GM23338 (cell line): Measurements from ENCODE around the gene IGF2BP2. TPM values are rescaled to one million over a fixed set of nuclear protein-coding genes. Genes with fewer than 3 reads are reported as not detected.

Source experiments
- ATAC-seq: fragments of 200-7000 bp; cut with Tn5 transposase; 3 replicates; pipeline ENCODE4 v1.9.1; 2020
- DNase-seq: peaks from one replicate; pipeline ENCODE4 v3.0.0-alpha.2; 2015; ENCODE audit warnings: low spot score
- H2AFZ ChIP-seq: fragments of 200-600 bp; sonication (generic); 2 replicates; pipeline ENCODE4 v1.8.0; 2016; ENCODE audit warnings: antibody characterized with exemption, mild to moderate bottlenecking, moderate library complexity
- H3F3A ChIP-seq: fragments of 200-600 bp; sonication (generic); replicated peaks from 2 replicates; pipeline ENCODE4 v1.8.0; 2017; ENCODE audit warnings: antibody characterized with exemption, mixed run types, low read depth
- H3K27ac ChIP-seq: fragments of 200-600 bp; sonication (generic); 2 replicates; pipeline ENCODE4 v1.6.1; 2016; ENCODE audit warnings: low read depth
- H3K27me3 ChIP-seq: fragments of 200-600 bp; sonication (generic); 2 replicates; pipeline ENCODE4 v1.8.0; 2016; ENCODE audit warnings: mild to moderate bottlenecking, mixed run types, moderate library complexity; ENCODE audit not compliant: insufficient read depth
- H3K36me3 ChIP-seq: fragments of 200-600 bp; sonication (generic); 2 replicates; pipeline ENCODE4 v1.8.0; 2016; ENCODE audit warnings: mild to moderate bottlenecking; ENCODE audit not compliant: insufficient read depth
- H3K4me1 ChIP-seq: fragments of 200-600 bp; sonication (generic); 2 replicates; pipeline ENCODE4 v1.8.0; 2016; ENCODE audit warnings: mild to moderate bottlenecking, moderate library complexity; ENCODE audit not compliant: insufficient read depth
- H3K4me2 ChIP-seq: fragments of 200-600 bp; sonication (generic); 2 replicates; pipeline ENCODE4 v1.7.1; 2017; ENCODE audit warnings: mixed run types
- H3K4me3 ChIP-seq: fragments of 200-600 bp; sonication (generic); 2 replicates; pipeline ENCODE4 v1.6.1; 2016; ENCODE audit warnings: mixed run types
- H3K79me2 ChIP-seq: fragments of 200-600 bp; sonication (generic); replicated peaks from 2 replicates; pipeline ENCODE4 v1.8.0; 2017; ENCODE audit warnings: mild to moderate bottlenecking; ENCODE audit not compliant: insufficient read depth
- H3K9me2 ChIP-seq: fragments of 200-600 bp; sonication (generic); 2 replicates; pipeline ENCODE4 v1.8.0; 2017; ENCODE audit not compliant: insufficient read depth
- H4K20me1 ChIP-seq: fragments of 200-600 bp; sonication (generic); replicated peaks from 2 replicates; pipeline ENCODE4 v1.8.0; 2017; ENCODE audit warnings: mild to moderate bottlenecking; ENCODE audit not compliant: insufficient read depth
- H3K27ac Mint-ChIP-seq: 2 replicates; pipeline ENCODE4 v1.8.0; 2020; ENCODE audit warnings: inconsistent platforms, mild to moderate bottlenecking, moderate library complexity, mixed read lengths
- H3K27me3 Mint-ChIP-seq: 3 replicates; pipeline ENCODE4 v1.8.0; 2022; ENCODE audit warnings: low read depth, mild to moderate bottlenecking, moderate library complexity, mixed read lengths, inconsistent platforms; ENCODE audit not compliant: insufficient read depth, poor library complexity
- H3K36me3 Mint-ChIP-seq: 3 replicates; pipeline ENCODE4 v1.8.0; 2021; ENCODE audit warnings: low read depth, mild to moderate bottlenecking, inconsistent platforms, moderate library complexity, mixed read lengths
- H3K4me1 Mint-ChIP-seq: 3 replicates; pipeline ENCODE4 v1.8.0; 2020; ENCODE audit warnings: mild to moderate bottlenecking, inconsistent platforms, mixed read lengths
- H3K4me3 Mint-ChIP-seq: 3 replicates; pipeline ENCODE4 v1.8.0; 2021; ENCODE audit warnings: moderate library complexity, mild to moderate bottlenecking, inconsistent platforms, mixed read lengths
- H3K9me3 Mint-ChIP-seq: 3 replicates; pipeline ENCODE4 v1.8.0; 2020; ENCODE audit warnings: moderate library complexity, mild to moderate bottlenecking, inconsistent platforms, mixed read lengths
- CREB1 ChIP-seq: fragments of 250-450 bp; sonication (Bioruptor Pico); IDR thresholded peaks from 2 replicates; pipeline ENCODE4 v1.5.0; 2020; ENCODE audit warnings: low read depth, mild to moderate bottlenecking, moderate library complexity
- CTCF ChIP-seq, 2 experiments: fragments of 200-600 bp in 1 of 2; sonication (generic) in 1 of 2; conservative IDR thresholded peaks; 2 replicates each; pipeline versions ENCODE4 v1.5.1 to v1.6.1; 2016 to 2017; ENCODE audit warnings: antibody characterized with exemption in 2 of 2, low read depth in 2 of 2, mild to moderate bottlenecking in 2 of 2, moderate library complexity in 1 of 2
- ETS1 ChIP-seq: IDR thresholded peaks from 2 replicates; pipeline ENCODE4 v1.6.1; 2016; ENCODE audit warnings: antibody characterized with exemption
- EZH2 ChIP-seq: fragments of 200-600 bp; sonication (generic); IDR thresholded peaks from one replicate; pipeline ENCODE4 v1.8.0; 2017; ENCODE audit warnings: antibody characterized with exemption, mild to moderate bottlenecking, low read depth; ENCODE audit not compliant: unreplicated experiment
- EZH2phosphoT487 ChIP-seq: fragments of 200-600 bp; sonication (generic); IDR thresholded peaks from one replicate; pipeline ENCODE4 v1.8.1; 2018; ENCODE audit warnings: antibody characterized with exemption; ENCODE audit not compliant: unreplicated experiment
- JUNB ChIP-seq: IDR thresholded peaks from one replicate; pipeline ENCODE4 v1.6.1; 2016; ENCODE audit warnings: antibody characterized with exemption; ENCODE audit not compliant: unreplicated experiment
- NANOG ChIP-seq: IDR thresholded peaks from 2 replicates; pipeline ENCODE4 v1.6.1; 2016; ENCODE audit warnings: antibody characterized with exemption, borderline replicate concordance
- POLR2AphosphoS5 ChIP-seq: IDR thresholded peaks from 2 replicates; pipeline ENCODE4 v1.6.1; 2016; ENCODE audit warnings: antibody characterized with exemption, low read depth
- REST ChIP-seq: IDR thresholded peaks from one replicate; pipeline ENCODE4 v1.6.1; 2018; ENCODE audit warnings: antibody characterized with exemption; ENCODE audit not compliant: unreplicated experiment
- STAT1 ChIP-seq: IDR thresholded peaks from one replicate; pipeline ENCODE4 v1.6.1; 2016; ENCODE audit warnings: antibody characterized with exemption; ENCODE audit not compliant: unreplicated experiment
- ZNF114 ChIP-seq: fragments of 250-450 bp; sonication (Bioruptor Pico); IDR thresholded peaks from 2 replicates; pipeline ENCODE4 v1.5.0; 2020; ENCODE audit warnings: mild to moderate bottlenecking, moderate library complexity
- ZNF331 ChIP-seq: fragments of 250-450 bp; sonication (Bioruptor Pico); IDR thresholded peaks from 2 replicates; pipeline ENCODE4 v1.5.0; 2020; ENCODE audit warnings: low read depth, mild to moderate bottlenecking, moderate library complexity
- polyA plus RNA-seq: library from polyadenylated mRNA; unstranded; fragments of >200 nt; fragmentation: Nextera tagmentation; extraction: Ambion mirVana; gene quantifications from 2 replicates; pipeline ENCODE4 v1.2.1, GENCODE V29; 2016
- total RNA-seq: library from RNA; depleted of rRNA; stranded (reverse); fragments of >200 nt; shearing (Covaris generic); gene quantifications from 2 replicates; pipeline ENCODE4 v1.2.3, GENCODE V29; 2014
- TF ChIP-seq, protein P1 (sequence below): fragments of 250-450 bp; sonication (Bioruptor Pico); IDR thresholded peaks from 2 replicates; pipeline ENCODE4 v1.5.0; 2020; ENCODE audit warnings: mild to moderate bottlenecking, moderate library complexity

Gene IGF2BP2
- total and polyA plus RNA-seq, 2 experiments from 2014 or later: 82.9 to 84.5 TPM

DNA sequence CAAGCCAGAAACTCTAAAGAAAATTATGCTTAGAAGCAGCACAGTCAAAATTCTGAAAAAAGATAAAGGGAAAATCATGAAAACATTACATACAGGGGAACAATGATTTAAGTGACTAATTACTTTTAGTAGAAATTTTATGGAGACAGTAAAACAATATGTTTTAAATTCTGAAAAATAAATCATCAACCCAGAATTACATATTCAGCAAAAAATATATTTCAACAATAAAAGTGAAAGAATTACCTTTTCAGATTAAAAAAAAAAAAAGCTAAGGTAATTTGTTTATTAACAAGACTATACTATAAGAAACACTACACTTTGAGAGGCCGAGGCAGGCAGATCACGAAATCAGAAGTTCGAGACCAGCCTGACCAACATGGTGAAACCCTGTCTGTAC, 32.4 kb upstream of the IGF2BP2 start:
- peaks cover 5% of the 10 kb centered on the region for H3K27me3 Mint-ChIP-seq
- no peak overlapping the region for H3K4me3 Mint-ChIP-seq
- TF ChIP-seq REST (no peak), ZNF331 (CRISPR knock-in tag) (no peak), STAT1 (no peak), EZH2phosphoT487 (no peak), ETS1 (no peak), EZH2 (no peak), JUNB (no peak), NANOG (no peak), POLR2AphosphoS5 (no peak), ZNF114 (CRISPR knock-in tag) (no peak), CTCF (conservative IDR thresholded peaks at IDR 0.05; ENCODE audit: low read depth in 2 of 2) (no peak), CREB1 (CRISPR knock-in tag) (no peak)
- TF ChIP-seq, protein P1, sequence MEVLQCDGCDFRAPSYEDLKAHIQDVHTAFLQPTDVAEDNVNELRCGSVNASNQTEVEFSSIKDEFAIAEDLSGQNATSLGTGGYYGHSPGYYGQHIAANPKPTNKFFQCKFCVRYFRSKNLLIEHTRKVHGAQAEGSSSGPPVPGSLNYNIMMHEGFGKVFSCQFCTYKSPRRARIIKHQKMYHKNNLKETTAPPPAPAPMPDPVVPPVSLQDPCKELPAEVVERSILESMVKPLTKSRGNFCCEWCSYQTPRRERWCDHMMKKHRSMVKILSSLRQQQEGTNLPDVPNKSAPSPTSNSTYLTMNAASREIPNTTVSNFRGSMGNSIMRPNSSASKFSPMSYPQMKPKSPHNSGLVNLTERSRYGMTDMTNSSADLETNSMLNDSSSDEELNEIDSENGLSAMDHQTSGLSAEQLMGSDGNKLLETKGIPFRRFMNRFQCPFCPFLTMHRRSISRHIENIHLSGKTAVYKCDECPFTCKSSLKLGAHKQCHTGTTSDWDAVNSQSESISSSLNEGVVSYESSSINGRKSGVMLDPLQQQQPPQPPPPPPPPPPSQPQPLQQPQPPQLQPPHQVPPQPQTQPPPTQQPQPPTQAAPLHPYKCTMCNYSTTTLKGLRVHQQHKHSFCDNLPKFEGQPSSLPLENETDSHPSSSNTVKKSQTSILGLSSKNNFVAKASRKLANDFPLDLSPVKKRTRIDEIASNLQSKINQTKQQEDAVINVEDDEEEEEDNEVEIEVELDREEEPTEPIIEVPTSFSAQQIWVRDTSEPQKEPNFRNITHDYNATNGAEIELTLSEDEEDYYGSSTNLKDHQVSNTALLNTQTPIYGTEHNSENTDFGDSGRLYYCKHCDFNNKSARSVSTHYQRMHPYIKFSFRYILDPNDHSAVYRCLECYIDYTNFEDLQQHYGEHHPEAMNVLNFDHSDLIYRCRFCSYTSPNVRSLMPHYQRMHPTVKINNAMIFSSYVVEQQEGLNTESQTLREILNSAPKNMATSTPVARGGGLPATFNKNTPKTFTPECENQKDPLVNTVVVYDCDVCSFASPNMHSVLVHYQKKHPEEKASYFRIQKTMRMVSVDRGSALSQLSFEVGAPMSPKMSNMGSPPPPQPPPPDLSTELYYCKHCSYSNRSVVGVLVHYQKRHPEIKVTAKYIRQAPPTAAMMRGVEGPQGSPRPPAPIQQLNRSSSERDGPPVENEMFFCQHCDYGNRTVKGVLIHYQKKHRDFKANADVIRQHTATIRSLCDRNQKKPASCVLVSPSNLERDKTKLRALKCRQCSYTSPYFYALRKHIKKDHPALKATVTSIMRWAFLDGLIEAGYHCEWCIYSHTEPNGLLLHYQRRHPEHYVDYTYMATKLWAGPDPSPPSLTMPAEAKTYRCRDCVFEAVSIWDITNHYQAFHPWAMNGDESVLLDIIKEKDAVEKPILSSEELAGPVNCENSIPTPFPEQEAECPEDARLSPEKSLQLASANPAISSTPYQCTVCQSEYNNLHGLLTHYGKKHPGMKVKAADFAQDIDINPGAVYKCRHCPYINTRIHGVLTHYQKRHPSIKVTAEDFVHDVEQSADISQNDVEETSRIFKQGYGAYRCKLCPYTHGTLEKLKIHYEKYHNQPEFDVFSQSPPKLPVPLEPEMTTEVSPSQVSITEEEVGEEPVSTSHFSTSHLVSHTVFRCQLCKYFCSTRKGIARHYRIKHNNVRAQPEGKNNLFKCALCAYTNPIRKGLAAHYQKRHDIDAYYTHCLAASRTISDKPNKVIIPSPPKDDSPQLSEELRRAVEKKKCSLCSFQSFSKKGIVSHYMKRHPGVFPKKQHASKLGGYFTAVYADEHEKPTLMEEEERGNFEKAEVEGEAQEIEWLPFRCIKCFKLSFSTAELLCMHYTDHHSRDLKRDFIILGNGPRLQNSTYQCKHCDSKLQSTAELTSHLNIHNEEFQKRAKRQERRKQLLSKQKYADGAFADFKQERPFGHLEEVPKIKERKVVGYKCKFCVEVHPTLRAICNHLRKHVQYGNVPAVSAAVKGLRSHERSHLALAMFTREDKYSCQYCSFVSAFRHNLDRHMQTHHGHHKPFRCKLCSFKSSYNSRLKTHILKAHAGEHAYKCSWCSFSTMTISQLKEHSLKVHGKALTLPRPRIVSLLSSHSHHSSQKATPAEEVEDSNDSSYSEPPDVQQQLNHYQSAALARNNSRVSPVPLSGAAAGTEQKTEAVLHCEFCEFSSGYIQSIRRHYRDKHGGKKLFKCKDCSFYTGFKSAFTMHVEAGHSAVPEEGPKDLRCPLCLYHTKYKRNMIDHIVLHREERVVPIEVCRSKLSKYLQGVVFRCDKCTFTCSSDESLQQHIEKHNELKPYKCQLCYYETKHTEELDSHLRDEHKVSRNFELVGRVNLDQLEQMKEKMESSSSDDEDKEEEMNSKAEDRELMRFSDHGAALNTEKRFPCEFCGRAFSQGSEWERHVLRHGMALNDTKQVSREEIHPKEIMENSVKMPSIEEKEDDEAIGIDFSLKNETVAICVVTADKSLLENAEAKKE: no peak
- no peaks in the 10 kb centered on the region for H3K4me1 Mint-ChIP-seq
- Histone ChIP-seq H3K27ac (no peak overlapping the region), H3K4me2 (no peak overlapping the region), H2AFZ (no peak overlapping the region), H3K27me3 (no peaks in the 10 kb centered on the region), H3K36me3 (no peaks in the 10 kb centered on the region), H3K9me2 (no peaks in the 10 kb centered on the region), H3F3A (no peaks in the 10 kb centered on the region), H3K4me3 (no peak overlapping the region), H4K20me1 (no peaks in the 10 kb centered on the region), H3K79me2 (no peaks in the 10 kb centered on the region), H3K4me1 (no peaks in the 10 kb centered on the region)
- DNase-seq (no peak), ATAC-seq (no peak)
- H3K27ac Mint-ChIP-seq: no peak overlapping the region
- H3K9me3 Mint-ChIP-seq: peaks cover 28% of the 10 kb centered on the region
- peaks cover 10% of the 10 kb centered on the region; the same call in 2 of the 3 replicates for H3K36me3 Mint-ChIP-seq
